HG03060 (cell line): ENCODE data around the gene TAF4.

ENCODE experiments used
- ATAC-seq: cut with Tn5 transposase; IDR thresholded peaks from one replicate; pipeline ENCODE4 v1.9.1; 2021; ENCODE audit warnings: low read depth, moderate number of reproducible peaks; ENCODE audit not compliant: unreplicated experiment

The TAF4 gene

DNA sequence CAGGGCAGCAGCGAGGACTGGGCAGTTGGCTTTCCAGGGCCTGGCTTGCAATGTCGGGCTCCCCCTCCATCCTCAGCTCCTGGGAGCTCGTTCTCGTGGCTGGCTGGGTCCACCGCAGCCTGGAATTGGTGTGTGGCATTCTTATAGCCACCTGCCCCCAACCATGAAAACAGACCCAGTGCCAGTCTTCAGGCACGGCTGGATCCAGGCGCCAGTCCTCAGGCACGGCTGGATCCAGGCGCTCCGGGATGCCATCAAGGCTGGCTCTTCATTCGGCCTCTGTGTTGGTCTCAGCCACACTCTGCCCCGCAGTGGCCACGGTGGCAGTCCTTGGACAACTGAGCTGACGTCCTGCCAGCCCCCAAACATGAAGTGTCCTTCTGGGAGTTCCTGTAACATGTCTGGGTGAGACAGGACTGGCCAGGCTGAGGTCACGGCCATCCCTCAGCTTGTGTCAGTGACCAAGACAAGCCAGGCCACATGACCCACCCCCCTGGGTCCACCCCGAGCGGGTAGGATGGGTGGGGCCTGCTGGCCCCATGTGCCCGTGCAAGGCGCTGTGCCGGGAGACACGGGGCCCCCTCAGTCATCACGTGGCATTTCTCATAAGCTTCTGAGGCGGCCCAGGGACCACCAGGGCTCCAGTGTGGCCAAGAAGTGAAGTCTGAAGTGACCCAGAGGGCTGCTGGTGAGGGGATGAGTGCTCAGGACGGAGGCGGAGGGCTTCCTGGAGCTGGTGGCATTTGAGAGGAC lies 99.0 kb downstream of the TAF4 start:
- ATAC-seq, result no peak

- ATAC-seq, result no peak
Measured at GRCh38 chr20:61965606-61966491, 99.8 kb downstream of the TAF4 start.

- ATAC-seq, result no peak
Measured at GRCh38 chr20:61964675-61965605, 100.7 kb downstream of the TAF4 start.

- no peak for ATAC-seq
Measured at GRCh38 chr20:61963885-61964674, 101.6 kb downstream of the TAF4 start.

GRCh38 chr20:61963149-61963548 lies 102.5 kb downstream of the TAF4 start:
- no peak for ATAC-seq

DNA sequence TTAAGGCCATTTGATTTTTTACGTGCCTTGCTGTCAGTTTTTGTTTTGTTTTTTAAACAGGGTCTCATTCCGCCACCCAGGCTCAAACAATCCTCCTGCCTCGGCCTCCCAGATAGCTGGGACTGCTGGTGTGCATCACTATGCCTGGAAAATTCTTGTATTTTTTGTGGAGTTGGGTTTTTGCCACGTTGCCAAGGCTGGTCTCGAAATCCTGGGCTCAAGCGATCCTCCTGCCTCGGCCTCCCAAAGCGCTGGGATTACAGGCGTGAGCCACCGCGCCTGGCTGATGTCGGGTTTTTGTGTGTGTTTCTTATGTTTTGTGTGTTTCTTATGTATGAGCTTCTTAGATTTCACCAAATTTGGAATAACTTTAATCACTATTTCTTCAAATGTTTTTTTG lies 104.8 kb downstream of the TAF4 start:
- no peak for ATAC-seq

DNA sequence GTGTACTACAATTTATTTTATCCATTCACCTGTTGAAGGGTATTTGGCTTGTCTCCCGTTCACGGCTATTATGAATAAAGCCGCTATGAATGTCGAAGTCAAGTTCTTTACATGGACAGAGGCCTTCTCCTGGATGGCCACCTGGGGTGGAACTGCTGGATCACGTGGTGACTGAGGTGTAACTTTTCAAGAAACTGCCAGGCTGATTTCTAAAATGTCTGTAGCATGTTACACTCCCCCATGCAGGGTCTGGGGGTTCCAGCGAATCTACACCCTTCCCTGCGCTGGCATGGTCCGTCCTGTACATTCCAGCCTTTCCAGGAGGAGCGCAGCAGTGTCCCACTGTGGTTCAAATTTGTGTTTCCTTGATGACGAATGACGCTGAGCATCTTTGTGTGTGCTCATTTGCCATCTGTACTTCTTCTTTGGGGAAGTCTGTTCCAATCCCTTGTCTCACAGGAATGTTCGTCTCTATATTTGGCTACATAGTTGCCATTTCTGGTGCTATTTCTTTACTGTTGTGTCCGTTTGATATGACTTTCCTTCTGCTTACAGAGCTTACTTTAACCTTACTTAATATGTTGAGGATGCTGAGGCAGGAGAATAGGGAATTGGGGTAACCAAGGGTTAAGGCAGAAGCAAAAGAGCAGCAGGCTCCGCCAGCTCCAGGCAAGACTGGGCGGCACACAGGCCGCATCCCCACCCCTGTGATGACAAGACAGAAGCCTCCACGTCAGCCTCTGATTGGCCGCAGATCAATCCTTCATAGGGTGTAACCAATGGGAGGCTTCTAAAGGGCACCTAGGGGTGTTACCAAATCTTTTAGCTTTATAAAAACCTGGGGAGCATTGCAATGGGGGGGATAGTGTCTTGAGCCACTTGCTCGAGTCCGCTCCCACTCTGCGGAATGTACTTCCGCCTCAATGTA lies 106.6 kb downstream of the TAF4 start:
- ATAC-seq, result no peak

GRCh38 chr20:61957961-61958715 lies 107.5 kb downstream of the TAF4 start:
- ATAC-seq, result no peak

DNA sequence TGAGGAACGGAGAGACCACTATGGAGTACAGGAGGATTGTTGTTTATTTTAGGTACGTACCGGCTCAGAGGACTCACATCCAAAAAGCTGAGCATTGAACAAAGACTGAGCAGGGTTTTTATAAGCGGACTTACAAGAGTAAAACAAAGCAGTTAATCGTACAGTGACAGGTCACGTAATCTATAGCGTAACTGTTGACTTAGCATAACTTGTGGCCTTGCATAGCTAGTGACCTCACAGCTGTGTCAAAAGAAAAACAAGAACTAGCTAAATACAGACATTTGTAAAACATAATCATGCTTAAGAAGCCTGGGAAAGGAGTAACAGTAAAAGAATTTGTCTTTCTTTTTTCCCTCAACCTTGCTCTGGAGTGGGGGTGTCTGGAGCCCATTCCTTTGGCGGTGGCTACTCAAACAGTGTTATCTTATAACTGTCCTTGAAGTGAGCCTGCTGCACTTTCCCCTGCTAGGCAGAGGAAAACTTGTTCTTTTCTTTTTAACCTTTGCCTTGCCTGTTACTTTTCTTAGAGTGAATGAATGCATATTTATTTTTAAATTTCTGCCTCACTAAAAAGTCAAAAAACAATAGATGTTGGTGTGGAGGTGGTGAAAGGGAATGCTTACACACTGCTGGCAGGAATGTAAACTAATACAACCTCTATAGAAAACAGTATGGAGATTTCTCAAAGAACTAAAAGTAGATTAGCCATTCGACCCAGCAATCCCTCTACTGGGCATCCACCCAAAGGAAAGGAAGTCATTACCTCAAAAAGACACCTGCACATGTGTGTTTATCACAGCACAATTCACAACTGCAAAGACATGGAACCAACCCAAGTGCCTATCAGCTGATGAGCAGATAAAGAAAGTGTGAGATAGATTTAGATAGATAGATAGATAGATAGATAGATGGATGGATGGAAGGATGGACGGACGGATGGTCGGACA lies 109.0 kb downstream of the TAF4 start:
- no peak for ATAC-seq

DNA sequence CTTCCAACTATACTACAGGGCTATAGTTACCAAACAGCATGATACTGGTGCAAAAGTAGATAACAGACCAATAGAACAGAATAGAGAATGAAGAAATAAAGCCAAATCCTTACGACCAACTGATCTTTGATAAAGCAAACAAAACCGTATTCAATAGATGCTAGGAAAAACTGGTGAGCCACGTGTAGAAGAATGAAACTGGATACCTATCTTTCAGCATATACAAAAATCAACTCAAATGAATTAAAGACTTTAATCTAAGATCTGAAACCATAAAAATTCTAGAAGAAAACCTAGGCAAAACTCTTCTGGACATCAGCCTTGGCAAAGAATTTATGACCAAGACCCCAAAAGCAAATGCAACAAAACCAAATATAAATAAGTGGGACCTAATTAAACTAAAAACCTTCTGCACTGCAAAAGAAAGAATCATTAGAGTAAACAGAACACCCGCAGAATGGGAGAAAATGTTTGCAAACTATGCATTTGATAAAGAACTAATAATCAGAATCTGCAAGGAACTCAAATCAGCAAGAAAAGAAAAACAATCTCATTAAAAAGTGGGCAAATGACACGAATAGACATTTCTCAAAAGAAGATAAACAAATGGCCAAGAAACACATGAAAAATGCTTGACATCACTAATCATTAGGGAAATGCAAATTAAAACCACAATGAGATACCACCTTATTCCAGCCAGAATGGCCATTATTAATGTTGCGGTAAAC lies 109.8 kb downstream of the TAF4 start:
- no peak for ATAC-seq

- ATAC-seq, result no peak
Measured at GRCh38 chr20:61954276-61955021, 111.2 kb downstream of the TAF4 start.

- no peak for ATAC-seq
Measured at GRCh38 chr20:61953037-61954021, 112.4 kb downstream of the TAF4 start.

- ATAC-seq, result no peak
Measured at GRCh38 chr20:61951695-61952533, 113.8 kb downstream of the TAF4 start.

DNA sequence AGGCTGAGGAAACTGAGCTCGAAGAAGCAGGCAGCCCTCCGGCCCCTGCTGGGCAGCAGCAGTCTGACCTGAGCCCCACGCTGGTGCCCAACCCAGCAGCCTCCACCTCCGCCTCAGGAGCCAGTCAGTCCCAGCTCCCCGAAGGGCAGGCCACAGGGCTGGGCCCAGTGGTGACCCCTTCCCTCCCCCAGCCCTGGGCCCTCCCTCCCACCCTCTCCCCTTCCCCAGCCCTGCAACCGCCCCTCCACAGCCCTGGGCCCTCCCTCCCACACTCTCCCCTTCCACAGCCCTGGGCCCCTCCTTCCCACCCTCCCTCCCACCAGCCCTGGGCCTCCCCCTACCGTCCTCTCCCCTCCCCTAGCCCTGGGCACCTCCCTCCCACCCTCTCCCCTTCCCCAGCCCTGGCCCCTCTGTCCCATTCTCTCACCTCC lies 115.0 kb downstream of the TAF4 start:
- ATAC-seq, result no peak
